ENCODE measurements around the gene LCE6A.

DNA sequence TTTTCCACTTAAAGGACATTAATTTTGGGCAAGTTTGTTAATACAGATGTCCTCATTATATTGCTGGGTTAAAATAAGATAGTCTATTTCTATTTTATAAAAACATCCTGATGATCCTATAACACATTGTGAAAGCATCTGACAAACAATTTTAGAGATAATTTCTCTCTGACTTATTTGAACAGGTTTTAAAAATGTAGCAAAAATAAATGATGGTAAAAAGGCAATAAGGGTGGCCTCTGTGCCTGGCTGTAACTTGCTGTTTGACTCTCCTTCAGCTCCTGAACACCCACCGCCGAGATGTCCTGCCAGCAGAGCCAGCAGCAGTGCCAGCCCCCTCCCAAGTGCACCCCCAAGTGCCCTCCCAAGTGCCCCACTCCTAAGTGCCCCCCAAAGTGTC lies 15.5 kb upstream of the LCE6A start, which contains the start of gene LCE1A:
- TF ChIP-seq, protein P1, sequence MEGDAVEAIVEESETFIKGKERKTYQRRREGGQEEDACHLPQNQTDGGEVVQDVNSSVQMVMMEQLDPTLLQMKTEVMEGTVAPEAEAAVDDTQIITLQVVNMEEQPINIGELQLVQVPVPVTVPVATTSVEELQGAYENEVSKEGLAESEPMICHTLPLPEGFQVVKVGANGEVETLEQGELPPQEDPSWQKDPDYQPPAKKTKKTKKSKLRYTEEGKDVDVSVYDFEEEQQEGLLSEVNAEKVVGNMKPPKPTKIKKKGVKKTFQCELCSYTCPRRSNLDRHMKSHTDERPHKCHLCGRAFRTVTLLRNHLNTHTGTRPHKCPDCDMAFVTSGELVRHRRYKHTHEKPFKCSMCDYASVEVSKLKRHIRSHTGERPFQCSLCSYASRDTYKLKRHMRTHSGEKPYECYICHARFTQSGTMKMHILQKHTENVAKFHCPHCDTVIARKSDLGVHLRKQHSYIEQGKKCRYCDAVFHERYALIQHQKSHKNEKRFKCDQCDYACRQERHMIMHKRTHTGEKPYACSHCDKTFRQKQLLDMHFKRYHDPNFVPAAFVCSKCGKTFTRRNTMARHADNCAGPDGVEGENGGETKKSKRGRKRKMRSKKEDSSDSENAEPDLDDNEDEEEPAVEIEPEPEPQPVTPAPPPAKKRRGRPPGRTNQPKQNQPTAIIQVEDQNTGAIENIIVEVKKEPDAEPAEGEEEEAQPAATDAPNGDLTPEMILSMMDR (IDR thresholded peaks at IDR 0.05), result no peak
- TF ChIP-seq POLR2A (IDR thresholded peaks at IDR 0.05) (no peak), POLR2AphosphoS5 (IDR thresholded peaks at IDR 0.05) (no peak)

Data from prostate gland (tissue), 2 donors.